GOT3 (cell line): ENCODE results near the gene RAB27A.

Experiments used
- DNase-seq: peaks from one replicate; lab custom pipeline; 2025; ENCODE audit warnings: mixed read lengths; lab: John Stamatoyannopoulos, UW

RAB27A gene

DNA sequence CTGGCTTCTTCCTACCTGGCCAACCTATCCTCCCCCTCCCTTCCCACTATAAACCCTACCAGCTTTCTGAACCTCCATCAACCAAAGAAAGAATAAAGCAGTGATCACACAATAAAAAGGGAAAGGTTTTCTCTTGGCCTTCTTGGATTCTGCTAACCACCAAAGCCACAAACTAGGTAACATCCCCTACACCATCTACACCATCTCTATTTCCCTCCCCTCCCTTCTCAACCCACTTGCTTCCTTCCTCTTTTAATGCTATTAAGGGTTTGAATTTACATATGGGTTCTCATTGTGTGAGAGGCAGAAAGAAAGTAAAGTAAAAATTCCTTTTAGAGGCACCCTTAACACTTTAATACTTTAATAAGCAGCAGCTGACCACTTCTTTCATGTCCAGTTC lies 67.0 kb downstream of the RAB27A start:
- DNase-seq, result no peak

DNA sequence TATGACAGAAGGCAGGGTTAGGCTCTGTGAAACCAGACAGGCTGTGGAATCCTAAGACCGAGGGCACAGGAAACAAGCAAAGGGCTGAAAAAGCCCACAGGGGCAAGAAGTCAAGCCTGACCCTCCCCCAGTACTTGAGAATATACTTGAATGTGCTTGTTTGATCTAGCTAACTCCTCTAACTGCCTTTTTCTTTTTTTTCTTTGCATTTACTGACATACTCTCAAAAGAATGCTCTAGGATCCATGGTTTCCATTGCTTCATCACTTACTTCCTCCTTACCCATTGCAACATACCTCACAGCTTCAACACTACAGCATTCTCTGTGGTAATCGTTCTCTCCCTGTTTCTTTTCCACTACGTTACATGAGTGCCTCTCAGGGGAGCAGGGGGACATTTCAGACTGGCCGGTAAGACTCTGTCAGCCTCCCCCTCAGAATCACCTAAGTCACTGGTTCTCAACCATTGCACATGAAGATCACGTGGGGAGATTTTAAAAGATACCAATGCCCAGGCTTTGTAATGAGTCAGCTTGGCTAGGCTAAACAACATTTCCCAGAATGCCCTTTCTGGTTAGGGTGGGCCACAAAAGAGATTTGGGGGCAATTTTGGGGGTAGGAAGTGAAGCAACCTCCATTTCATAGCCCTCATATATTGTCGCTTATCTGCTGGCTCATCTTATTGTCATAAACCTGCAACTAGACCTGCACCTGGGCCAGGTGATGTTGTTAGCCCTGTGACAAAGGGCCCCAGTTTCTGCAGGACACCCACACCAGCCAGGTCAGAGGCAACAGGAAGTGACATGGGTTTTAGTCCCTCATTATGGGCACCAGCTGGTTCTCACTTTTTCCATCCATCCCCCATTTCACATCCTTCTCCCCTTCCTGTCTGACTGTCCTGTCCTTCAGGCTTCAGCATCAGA lies 68.3 kb downstream of the RAB27A start:
- no peak for DNase-seq

DNA sequence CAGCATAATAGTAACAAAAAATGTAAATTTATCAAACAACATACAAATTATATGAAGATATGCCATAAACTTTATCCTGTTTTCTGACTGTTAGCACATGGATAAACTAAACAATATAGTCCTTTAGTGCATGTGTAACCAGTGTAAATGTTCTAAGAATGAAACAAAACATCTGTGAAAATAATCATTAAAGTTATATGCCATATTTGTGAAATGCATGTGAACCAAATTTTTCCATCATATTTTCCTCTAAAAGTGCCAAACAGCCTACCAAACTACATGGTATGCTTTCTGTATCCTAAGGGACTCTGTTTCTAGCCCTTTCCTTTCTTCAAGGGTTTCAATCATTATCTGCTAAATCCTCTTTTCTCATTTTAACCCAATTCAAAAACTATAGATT lies 69.0 kb downstream of the RAB27A start:
- no peak for DNase-seq

DNA sequence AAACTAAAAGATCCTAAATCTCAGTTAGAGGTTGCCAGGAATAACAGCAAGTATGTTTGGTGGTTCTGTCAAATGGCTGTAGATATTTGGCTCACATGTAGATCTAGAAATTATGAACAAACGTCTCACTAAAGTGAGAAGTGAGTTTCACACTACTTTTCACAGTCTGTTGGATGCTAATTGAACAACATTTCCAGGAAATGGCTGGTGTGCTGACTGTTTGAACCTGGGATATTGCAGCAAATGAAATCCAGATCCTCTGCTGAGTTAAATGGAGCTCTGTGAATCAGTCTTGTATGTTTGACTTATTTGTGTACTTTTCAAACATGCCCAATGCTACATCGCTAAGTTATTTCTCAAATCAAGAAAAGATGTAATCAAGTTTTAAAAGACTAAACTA lies 71.6 kb downstream of the RAB27A start:
- DNase-seq, result no peak

DNA sequence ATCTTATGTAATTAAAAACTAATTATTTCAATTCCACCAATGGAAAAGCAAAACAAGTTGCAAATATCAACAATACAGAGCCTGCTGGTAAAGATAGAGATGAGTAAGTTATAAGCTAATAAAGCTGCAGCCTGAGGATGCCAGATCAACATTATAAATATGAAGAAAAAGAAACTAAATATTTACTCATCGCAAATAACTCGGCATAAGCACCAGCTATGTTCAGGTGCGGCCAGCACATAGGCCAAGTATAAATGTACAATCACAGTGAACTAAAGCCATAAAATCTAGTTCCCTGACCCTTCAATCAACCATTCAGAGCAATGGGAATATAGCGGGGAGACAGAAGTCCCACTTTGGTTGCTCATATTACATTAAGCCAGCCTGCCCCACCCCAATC lies 85.1 kb downstream of the RAB27A start:
- no peak for DNase-seq

DNA sequence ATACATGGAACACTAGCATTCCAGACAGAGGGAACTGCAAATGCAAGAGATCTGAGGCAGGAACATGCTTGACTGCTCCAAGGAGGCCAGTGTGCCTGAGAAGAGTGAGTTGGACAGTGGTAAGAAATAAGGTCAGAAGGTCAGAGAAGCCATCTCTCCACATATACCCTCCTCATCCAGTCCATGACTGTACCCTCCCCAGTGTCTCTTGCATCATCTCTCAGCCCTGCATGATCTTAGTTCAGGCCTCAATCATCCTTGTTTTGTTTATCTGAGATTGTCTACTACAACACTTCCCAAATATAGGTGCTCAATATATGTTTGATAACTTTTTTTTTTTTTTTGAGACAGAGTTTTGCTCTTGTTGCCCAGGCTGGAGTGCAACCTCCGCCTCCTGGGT lies 87.4 kb downstream of the RAB27A start:
- DNase-seq, result no peak

DNA sequence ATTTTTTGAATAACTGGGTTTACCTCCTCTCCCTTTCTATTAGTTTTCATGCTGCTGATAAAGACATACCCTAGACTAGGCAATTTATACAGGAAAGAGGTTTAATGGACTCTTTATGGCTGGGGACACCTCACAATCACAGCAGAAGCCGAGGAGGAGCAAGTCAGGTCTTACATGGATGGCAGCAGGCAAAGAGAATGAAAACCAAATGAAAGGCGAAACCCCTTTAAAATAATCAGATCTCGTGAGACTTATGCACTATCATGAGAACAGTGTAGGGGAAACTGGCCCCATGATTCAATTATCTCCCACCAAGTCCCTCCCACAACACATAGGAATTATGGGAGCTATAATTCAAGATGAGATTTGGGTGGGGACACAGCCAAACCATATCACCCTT lies 90.9 kb downstream of the RAB27A start:
- DNase-seq, result no peak

DNA sequence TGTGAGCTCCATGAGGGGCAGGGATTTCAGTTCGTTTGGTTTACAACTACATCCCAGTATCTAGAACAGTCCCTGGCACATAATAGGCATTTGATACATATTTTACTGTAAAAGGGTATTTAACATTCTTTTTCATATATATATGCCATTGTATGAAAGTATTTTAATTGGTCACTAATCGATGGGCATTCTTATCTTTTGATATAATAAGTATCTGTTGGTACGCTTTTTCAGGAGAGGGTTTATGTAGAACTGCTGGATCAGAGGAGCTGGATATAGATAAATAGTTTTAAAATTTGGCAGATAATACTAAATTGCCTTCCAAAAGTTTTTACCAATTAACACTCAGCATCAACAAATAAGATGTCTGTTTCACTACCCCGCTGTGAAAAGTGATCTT lies 91.9 kb downstream of the RAB27A start:
- DNase-seq, result no peak

DNA sequence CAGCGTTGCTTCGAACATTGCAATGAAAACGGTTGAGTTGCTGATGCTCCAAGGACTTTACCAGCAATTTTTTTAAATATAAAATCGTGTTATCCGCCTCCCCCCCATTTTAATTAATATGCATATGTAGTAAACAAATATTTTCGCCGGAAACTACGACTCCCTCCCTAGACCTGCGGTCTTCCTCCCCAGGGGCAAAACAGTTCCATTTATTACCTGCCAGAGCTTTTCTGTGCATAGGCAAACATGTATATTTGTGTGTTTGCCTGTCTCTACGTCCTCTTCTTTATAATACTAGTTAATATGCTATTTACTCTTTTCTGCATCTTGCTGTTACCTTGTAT lies 92.3 kb downstream of the RAB27A start:
- no peak for DNase-seq

DNA sequence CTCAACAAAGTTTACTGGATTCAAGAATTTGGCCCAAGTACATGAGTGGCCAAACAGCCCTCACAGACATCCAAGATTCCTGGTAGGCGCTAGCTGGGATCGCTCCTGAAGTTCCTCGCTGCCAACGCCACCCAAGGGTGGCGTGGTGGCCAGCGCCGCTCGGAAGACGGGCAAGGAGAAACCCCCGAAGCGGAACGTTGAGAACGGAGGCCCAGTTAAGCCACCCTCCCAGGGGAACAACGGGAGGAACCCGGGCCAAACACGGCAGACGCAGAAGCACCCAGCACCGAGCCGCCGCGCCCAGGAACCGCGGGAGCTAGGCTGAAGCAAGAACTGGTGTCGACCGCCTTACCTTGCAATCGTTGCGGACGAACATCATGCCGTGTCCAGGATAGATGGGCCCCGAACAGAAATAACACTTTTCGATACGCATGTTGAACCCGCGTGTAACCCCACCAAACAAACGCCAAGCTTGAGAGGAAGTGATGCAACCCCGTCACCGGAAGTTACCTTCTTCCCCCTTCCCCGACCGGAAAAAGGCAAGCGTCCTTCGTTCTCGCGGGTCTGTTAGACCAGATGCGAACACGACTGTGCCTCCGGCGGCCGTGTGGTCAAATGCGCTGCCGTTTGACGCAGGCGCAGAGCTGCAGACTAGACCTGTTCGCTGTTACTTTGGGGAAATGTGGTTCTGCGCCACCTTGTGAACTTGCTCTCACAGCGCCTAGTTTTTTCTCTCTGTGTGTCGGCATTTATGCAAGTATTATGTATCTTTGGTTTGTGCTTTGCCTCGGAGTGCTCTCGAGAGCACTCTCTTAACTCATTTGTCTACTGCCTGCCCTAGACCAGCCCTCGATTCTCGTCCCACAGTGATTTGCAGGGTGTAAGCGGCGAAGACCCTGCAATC lies 92.9 kb downstream of the RAB27A start, which contains the start of gene RSL24D1:
Gene RSL24D1, minus strand, starts transcription at position 484 of the 904 bp plus-strand sequence. Its CDS starts 51 bp downstream, at position 433.
- DNase-seq, result peak; percentile 81

DNA sequence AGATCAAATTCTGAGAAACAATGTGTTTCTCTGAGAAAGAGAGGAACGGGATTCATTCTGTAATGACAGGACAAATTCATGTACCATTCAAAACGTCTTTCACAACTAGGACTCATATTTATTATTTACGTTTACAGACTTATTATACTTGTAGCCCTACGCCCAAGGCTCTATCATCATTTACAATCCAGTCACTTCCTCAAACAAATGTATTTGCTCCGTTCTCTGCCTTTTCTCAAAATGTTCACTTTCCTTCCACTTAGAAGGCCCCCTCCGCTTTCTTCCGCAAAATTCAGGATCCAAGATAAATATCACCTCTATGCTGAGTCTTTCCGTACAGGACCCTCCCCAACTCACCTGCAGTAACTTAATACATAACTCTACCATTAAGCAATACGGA lies 93.6 kb downstream of the RAB27A start:
- DNase-seq, result no peak

DNA sequence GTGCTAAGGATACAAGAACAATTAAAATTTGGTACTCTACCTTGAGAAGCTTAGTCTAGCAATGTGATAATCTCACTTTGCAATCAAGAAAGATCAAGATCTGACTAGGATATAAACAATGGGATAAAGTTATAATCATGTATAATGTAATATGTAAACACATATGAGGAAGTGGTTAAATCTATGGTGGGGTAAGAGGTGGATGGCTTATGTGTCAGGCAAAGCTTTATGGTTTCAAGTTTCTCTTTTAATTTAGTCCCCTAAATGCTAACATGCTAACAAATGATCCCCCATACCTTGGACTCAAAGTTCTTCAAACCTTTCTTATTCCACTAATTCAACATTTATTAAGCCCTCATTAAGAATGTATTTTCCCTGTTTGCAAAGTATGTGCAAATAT lies 95.4 kb downstream of the RAB27A start:
- no peak for DNase-seq

DNA sequence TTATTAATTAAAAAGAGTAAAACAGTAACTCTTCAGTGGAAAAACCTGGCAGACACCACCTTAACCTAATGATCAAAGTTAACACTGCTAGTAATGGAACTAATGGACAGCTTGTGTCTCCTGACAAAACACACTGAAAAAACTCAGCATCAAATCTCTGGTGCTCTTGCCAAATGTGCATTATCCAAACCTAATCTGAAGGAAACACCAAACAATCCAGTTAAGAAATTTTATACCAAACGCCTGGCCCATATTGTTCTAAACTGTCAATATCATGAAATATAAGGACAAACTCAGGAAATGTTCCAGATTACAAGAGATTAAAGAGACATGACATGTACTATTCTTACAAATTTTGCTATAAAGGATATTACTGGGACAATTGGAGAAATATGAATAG lies 103.3 kb downstream of the RAB27A start:
- DNase-seq, result no peak

DNA sequence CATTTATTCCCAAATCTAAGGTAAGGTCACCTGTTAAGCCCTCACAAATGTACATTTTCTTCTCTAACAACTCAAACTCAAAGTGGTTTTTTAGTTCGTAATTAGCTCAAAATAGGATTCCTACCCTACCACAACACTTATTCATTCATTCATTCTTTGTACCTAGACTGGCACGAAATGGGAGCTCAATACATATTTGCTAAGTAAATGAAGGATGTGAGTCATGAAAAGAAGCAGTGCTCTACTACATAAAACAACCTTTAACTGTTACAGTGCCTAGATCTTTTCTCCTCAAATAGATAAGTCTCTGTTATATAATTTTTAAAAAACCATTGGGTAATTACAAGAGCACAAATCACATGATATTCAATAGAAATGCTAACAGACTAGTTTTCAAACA lies 105.9 kb downstream of the RAB27A start:
- no peak for DNase-seq

DNA sequence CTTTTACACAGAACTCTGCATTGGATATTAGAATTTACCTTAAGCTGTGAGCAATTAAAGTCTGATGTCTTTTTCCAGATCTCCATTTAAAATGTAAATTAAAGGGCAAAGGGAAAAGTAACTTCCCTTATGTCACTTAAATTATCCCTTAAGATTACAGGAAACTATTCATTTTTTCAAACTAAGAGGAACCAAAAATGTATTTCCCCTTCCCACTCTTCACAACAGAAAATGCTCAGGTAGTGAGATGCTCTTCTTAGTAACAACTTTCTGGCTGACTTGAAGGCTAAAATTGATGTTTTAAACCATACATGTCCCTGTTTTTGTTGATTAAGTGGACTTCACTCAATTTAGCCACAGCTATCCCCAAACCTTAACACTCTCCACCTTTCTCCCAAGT lies 110.5 kb downstream of the RAB27A start:
- DNase-seq, result no peak

DNA sequence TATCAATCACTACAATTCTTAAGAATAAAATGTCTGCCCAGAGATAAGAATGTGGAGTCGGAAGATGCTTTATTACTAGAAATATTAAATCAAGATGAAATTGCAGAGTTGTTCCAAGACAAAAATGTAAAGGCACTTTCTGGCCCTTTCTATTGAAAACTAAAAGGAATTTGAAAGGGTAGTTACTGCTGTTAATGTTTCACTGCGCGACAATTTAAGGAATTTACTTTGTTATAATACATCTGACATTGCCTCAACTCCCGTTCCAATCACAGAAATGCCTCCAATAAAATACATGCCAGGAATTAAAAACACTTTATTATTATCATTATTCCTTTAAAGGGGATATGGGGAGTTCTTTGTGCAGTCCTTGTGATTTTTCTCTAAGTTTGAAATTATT lies 119.3 kb downstream of the RAB27A start:
- no peak for DNase-seq

DNA sequence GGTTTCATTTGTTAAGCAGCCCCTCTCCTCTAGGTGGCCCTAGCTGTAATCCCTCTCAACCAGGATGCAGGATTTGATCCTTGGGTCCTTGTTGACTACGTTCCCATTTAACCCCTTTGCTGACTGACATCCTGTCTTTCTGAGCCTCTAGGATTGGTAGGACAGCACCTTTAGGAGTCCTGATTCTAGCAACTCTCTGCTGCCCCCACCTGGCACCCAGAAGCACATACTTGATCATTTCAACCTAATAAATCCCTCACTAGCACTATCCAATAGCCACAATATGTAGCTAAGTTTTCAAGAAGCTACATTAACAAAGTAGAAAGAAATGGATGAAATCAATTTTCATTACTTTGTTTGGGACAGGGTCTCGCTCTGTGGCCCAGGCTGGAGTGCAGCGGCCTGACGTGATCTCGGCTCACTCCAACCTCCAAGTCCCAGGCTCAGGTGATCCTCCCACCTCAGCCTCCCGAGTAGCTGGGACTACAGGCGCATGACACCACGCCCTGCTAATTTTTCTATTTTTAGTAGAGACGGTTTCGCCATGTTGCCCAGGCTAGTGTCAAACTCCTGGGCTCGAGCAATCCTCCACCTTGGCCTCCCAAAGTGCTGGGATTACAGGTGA lies 121.2 kb downstream of the RAB27A start:
- DNase-seq, result no peak

DNA sequence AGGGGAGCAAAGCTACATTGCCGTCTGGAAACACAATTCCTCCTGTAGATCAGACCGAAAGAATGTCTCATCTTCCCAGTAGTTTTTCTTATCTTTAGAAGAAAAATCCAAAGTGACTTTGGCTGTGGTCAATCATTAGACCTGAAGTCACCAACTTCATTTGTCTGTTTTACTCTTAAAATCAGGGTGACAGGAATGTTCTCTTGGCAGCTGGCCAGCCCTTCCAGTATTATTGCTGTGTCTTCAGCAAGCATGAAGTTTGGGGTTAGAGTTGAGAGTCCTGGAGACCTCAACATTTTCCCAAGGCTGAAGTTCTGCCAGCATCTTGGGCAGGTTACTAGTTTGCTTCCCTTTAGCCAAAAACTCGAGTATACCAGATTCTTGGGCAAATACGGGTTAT lies 125.3 kb downstream of the RAB27A start:
- no peak for DNase-seq
